ENCODE measurements around the gene GATA3. TPM values are rescaled to one million over a fixed set of nuclear protein-coding genes. Genes with fewer than 3 reads are reported as not detected.

GATA3 gene
- total RNA-seq, 1 donor from 2014 or later, result 3.2 TPM

GRCh38 chr10:8060010-8060703 lies 5.7 kb downstream of the GATA3 start:
- H3K36me3 ChIP-seq, result no peaks in the 10 kb centered on the region
- peaks cover 59% of the 10 kb centered on the region for H3K27me3 ChIP-seq
- H3K27ac ChIP-seq, result no peak overlapping the region
- H3K4me1 ChIP-seq, result peaks cover 16% of the 10 kb centered on the region
- TF ChIP-seq, protein P1, sequence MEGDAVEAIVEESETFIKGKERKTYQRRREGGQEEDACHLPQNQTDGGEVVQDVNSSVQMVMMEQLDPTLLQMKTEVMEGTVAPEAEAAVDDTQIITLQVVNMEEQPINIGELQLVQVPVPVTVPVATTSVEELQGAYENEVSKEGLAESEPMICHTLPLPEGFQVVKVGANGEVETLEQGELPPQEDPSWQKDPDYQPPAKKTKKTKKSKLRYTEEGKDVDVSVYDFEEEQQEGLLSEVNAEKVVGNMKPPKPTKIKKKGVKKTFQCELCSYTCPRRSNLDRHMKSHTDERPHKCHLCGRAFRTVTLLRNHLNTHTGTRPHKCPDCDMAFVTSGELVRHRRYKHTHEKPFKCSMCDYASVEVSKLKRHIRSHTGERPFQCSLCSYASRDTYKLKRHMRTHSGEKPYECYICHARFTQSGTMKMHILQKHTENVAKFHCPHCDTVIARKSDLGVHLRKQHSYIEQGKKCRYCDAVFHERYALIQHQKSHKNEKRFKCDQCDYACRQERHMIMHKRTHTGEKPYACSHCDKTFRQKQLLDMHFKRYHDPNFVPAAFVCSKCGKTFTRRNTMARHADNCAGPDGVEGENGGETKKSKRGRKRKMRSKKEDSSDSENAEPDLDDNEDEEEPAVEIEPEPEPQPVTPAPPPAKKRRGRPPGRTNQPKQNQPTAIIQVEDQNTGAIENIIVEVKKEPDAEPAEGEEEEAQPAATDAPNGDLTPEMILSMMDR (IDR thresholded peaks at IDR 0.05), result no peak
- H3K4me3 ChIP-seq, result peak overlapping the region; percentile 8
- intact Hi-C loops (cut with DNase I), result no loop called here
- no peaks in the 10 kb centered on the region for H3K9me3 ChIP-seq
- DNase-seq, result no peak
- no peak for ATAC-seq

- H3K27ac ChIP-seq, result no peak overlapping the region
- peak overlapping the region; percentile 8 for H3K4me3 ChIP-seq
- no peak for DNase-seq
- H3K36me3 ChIP-seq, result no peaks in the 10 kb centered on the region
- H3K4me1 ChIP-seq, result peaks cover 13% of the 10 kb centered on the region
- TF ChIP-seq, protein P1 (IDR thresholded peaks at IDR 0.05), result no peak
- intact Hi-C loops (cut with DNase I), result no loop called here
- no peak for ATAC-seq
- no peaks in the 10 kb centered on the region for H3K9me3 ChIP-seq
- H3K27me3 ChIP-seq, result peaks cover 53% of the 10 kb centered on the region
These were observed 6.2 kb downstream of the GATA3 start for GRCh38 chr10:8060704-8061121.

DNA sequence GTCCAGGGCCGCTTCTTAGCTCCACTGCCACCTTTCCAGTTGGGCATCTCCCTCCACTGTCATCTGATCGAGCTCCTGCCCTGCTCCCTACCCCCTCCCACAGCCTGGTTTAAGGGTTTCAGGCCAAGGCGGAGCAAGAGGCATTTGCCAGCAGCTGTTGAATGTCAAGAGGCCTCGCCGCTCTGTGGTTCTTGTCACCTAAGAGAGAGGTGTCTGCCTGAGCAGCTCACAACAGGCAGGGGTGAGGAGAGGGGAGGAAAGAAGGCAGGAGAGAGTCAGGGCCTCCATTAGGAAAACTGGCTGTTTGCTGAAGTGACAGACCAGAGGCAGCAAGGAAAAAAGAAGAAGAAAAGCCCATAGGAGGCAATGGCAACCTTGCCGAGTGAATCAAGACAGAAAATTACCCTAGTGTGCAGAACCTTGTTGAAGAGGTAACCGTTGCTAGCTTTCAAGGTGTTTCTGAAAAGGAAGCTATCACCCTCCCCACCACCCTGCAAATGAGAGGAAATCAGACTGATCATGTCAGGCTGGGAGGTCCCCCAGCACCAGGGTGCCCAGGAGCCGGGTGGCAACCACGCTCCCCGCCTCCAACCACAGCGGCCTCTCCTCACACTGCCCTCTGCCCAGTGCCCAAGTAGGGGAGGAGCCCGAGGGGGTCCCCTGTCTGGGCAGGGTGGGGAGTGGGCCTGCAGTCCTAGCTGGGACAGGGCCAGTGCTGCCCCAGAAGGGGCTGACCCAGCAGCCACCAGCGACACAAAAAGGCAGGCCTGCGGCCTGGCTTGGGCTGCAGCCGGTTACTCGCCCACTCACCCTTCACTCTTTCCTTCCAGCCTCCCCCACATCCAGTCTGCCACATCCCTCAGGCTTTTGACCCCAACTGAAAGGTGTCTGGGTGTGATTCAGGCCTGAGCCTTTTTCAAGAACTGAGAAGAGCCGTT lies 7.1 kb downstream of the GATA3 start:
- Histone ChIP-seq H3K36me3 (no peaks in the 10 kb centered on the region), H3K4me1 (peaks cover 13% of the 10 kb centered on the region), H3K4me3 (no peak overlapping the region), H3K27ac (peak overlapping the region; percentile 24), H3K9me3 (no peaks in the 10 kb centered on the region), H3K27me3 (peaks cover 46% of the 10 kb centered on the region)
- peak; percentile 22 for ATAC-seq
- TF ChIP-seq, protein P1 (IDR thresholded peaks at IDR 0.05), result no peak
- intact Hi-C loops (cut with DNase I), result no loop called here
- DNase-seq, result no peak

DNA sequence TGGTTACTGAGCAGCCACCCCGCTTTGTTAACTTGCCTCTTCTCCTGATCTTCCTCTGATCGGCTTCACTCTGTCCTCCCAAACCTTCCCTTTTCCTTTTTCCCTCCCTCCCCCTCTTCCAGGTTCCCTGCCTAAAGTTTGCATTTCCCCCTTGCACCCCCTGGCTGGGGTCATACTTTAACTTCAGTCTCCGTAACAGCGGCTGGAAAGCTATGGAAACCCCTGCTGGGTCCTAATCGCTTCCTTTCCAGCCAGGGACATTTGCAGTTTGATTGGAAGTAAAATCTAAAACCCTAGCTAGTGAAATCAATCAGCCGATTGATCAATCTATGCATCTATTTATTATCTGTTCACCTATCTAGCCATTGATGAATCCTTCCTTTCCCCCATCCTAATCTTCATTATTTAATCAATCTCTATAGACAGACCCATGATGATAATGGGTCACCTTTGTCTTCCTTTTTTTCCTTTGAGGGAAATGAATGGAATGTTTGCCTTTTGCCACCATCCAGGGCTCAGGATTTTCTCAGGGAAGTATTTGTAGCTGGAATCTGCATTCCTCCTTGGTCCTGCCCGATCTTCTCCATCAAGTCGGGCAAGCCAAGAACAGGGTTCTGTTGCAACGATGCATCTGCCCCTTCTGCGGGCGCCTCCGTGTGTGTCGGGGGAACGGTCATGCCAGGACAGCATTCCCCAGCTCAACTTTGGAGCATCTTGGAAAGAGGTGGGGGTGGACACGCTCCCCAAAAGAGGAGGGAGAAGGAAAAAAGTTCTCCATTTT lies 8.8 kb downstream of the GATA3 start:
- TF ChIP-seq, protein P1 (IDR thresholded peaks at IDR 0.05), result no peak
- peaks cover 44% of the 10 kb centered on the region for H3K27me3 ChIP-seq
- peaks cover 13% of the 10 kb centered on the region for H3K4me1 ChIP-seq
- ATAC-seq (no peak), DNase-seq (no peak)
- H3K9me3 ChIP-seq, result no peaks in the 10 kb centered on the region
- H3K36me3 ChIP-seq, result no peaks in the 10 kb centered on the region
- no peak overlapping the region for H3K4me3 ChIP-seq
- H3K27ac ChIP-seq, result no peak overlapping the region
- intact Hi-C loops (cut with DNase I), result no loop called here

DNA sequence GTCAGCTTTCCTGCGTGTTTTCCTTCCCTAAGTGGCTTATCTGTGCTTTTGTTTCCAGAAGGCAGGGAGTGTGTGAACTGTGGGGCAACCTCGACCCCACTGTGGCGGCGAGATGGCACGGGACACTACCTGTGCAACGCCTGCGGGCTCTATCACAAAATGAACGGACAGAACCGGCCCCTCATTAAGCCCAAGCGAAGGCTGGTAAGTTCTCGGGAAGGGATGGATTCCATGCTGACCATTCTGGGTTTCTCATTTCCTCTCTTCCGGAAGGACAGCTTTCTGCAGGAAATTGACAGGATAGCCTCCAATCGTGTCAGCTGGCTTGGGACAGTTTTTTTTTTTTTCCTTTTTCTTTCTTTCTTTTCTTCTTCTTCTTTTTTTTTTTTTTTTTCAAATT lies 9.4 kb downstream of the GATA3 start:
- Histone ChIP-seq H3K4me3 (no peak overlapping the region), H3K36me3 (no peaks in the 10 kb centered on the region), H3K4me1 (peaks cover 13% of the 10 kb centered on the region), H3K27me3 (peaks cover 38% of the 10 kb centered on the region), H3K27ac (no peak overlapping the region), H3K9me3 (no peaks in the 10 kb centered on the region)
- intact Hi-C loops (cut with DNase I), result no loop called here
- ATAC-seq (no peak), DNase-seq (no peak)
- TF ChIP-seq, protein P1 (IDR thresholded peaks at IDR 0.05), result no peak
